ENCODE data around the gene ARHGEF16. TPM values are rescaled to one million over a fixed set of nuclear protein-coding genes. Genes with fewer than 3 reads are reported as not detected.

Gene ARHGEF16
- total RNA-seq, 4 donors from 2014 or later = 0.42 to 0.98 (median 0.69) TPM

DNA sequence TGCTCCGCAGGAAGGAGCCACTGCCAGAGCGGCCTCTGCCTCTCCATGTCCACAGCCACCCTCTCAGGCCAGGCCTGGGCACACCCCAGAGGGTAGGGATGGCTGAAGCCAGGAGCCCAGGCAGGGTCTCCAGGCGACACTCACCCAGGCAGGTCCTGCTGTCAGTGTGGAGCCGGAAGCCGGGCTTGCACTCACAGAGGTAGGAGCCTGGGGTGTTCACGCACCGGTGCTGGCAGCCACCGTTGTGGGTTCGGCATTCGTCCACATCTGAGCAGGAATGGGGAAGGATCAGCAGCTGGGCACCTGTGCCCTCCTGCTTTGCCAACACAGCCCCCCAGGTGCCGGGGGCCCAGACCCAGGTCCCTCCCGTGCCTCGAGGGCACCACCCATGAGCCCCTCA, 69.5 kb downstream of the ARHGEF16 start:
- TF ChIP-seq POLR2AphosphoS5 (IDR thresholded peaks at IDR 0.05) = no peak
- TF ChIP-seq, protein P1, sequence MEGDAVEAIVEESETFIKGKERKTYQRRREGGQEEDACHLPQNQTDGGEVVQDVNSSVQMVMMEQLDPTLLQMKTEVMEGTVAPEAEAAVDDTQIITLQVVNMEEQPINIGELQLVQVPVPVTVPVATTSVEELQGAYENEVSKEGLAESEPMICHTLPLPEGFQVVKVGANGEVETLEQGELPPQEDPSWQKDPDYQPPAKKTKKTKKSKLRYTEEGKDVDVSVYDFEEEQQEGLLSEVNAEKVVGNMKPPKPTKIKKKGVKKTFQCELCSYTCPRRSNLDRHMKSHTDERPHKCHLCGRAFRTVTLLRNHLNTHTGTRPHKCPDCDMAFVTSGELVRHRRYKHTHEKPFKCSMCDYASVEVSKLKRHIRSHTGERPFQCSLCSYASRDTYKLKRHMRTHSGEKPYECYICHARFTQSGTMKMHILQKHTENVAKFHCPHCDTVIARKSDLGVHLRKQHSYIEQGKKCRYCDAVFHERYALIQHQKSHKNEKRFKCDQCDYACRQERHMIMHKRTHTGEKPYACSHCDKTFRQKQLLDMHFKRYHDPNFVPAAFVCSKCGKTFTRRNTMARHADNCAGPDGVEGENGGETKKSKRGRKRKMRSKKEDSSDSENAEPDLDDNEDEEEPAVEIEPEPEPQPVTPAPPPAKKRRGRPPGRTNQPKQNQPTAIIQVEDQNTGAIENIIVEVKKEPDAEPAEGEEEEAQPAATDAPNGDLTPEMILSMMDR (IDR thresholded peaks at IDR 0.05) = no peak
- TF ChIP-seq EP300 (IDR thresholded peaks at IDR 0.05) = no peak
- TF ChIP-seq POLR2A (IDR thresholded peaks at IDR 0.05; ENCODE audit: low read depth) = no peak
- intact Hi-C loops (cut with DNase I) = no loop called here
- no peak overlapping the region for H3K4me3 ChIP-seq
- H3K9me3 ChIP-seq = no peaks in the 10 kb centered on the region
- WGBS = 98% methylated on average over 6 of the region's 13 CpGs
- no peak for DNase-seq (ENCODE audit: extremely low spot score)
- peaks cover 0 to 34% (median 0%) of the 10 kb centered on the region in 4 donors for H3K27me3 ChIP-seq
- H3K4me1 ChIP-seq = peaks cover 0 to 3% (median under 1%) of the 10 kb centered on the region in 4 donors
- H3K36me3 ChIP-seq = peaks cover 0 to 15% (median 3%) of the 10 kb centered on the region in 4 donors
- H3K27ac ChIP-seq (replicated peaks in 1 of 4) = no peak overlapping the region

DNA sequence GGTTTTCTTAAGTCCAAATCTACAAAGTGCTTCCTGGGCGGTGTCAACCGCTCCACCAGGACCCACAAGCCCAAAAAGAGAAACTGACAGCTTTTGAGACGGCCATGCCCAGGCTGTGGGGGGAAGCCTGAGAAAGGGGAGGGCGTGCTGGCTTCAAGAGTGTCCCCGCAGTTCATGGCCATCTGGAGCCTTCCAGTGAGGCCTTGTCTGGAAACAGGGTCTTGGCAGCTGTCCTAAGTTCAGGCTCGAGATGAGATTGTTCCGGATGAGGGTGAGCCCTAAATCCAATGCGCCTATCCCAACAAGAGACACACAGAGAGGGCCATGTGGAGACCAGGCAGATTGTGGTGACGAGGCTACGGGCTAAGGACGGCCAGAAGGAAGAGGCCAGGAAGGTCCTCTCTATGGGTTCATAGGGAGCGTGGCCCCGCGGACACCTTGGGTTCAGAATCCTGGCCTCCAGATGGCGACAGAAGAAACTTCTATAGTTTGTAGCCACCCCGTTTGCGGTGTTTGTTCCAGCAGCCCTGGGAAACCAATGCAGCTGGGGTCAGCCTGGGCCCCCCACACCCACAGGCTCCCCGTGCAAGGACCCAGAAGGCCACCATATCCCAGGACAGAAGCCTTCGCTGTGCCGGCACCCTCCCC, 70.2 kb downstream of the ARHGEF16 start:
- H3K4me1 ChIP-seq = peaks cover 2 to 9% (median 8%) of the 10 kb centered on the region in 4 donors
- peaks cover 0 to 38% (median 0%) of the 10 kb centered on the region in 4 donors for H3K27me3 ChIP-seq
- no peak overlapping the region for H3K27ac ChIP-seq (replicated peaks in 1 of 4)
- no peak overlapping the region for H3K4me3 ChIP-seq
- intact Hi-C loops (cut with DNase I) = no loop called here
- DNase-seq (ENCODE audit: extremely low spot score) = no peak
- WGBS = 86% methylated on average over 7 of the region's 20 CpGs
- TF ChIP-seq EP300 (IDR thresholded peaks at IDR 0.05) (no peak), POLR2A (IDR thresholded peaks at IDR 0.05; ENCODE audit: low read depth) (no peak), POLR2AphosphoS5 (IDR thresholded peaks at IDR 0.05) (no peak)
- TF ChIP-seq, protein P1 (IDR thresholded peaks at IDR 0.05) = no peak
- H3K9me3 ChIP-seq = no peaks in the 10 kb centered on the region
- peaks cover 0 to 15% (median 3%) of the 10 kb centered on the region in 4 donors for H3K36me3 ChIP-seq

DNA sequence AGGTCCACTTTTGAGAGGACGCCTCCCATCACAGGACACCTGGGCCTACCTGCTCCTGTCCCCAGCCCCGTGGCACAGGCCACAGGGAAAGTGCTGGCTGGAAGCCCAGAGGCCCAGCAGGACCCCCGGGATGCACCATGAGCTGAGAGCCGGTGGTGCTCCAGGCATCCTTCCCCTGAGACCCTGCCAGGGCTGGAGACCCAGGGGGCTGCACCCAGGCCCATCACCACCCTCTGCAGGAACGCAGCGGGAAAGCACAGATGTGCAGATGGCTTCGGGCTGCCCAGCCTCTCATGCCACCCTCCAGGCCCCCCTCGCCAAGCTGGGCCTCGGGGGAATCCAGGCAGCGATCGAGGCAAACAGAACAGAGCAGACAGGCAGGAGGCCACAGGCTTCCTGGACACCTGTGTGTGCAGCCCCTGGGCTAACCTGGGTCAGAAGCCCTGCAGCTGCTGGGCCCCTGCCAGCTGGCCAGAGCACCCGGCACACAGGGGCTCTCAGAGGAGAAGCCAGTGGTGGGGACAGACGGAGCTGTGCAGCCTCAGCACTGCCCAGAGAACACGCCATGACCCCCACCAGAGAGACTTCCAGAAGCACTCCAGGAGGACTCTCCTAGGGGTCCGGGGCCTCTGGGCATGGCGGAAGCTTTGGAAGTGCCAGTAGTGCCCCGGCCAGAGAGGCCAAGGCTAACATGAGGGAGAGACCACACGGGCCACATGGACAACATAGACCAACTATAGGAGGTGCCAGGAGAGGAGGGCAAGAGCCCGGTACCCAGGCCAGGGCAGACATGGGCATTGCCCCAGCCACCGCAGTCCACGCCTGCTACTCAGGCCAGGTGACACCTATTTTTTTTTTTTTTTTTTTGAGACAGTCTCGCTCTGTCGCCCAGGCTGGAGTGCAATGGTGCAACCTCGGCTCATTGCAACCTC, 71.4 kb downstream of the ARHGEF16 start:
- H3K4me1 ChIP-seq = peaks cover 14 to 20% (median 18%) of the 10 kb centered on the region in 4 donors
- H3K4me3 ChIP-seq = no peak overlapping the region
- no peak overlapping the region for H3K27ac ChIP-seq (replicated peaks in 1 of 4)
- H3K27me3 ChIP-seq = peaks cover 0 to 50% (median 0%) of the 10 kb centered on the region in 4 donors
- H3K36me3 ChIP-seq = peaks cover 0 to 13% (median 3%) of the 10 kb centered on the region in 4 donors
- 87% methylated on average over 12 of the region's 24 CpGs for WGBS
- H3K9me3 ChIP-seq = no peaks in the 10 kb centered on the region
- TF ChIP-seq, protein P1 (IDR thresholded peaks at IDR 0.05) = no peak
- TF ChIP-seq EP300 (IDR thresholded peaks at IDR 0.05) (no peak), POLR2AphosphoS5 (IDR thresholded peaks at IDR 0.05) (no peak), POLR2A (IDR thresholded peaks at IDR 0.05; ENCODE audit: low read depth) (no peak)
- intact Hi-C loops (cut with DNase I) = no loop called here
- no peak for DNase-seq (ENCODE audit: extremely low spot score)

DNA sequence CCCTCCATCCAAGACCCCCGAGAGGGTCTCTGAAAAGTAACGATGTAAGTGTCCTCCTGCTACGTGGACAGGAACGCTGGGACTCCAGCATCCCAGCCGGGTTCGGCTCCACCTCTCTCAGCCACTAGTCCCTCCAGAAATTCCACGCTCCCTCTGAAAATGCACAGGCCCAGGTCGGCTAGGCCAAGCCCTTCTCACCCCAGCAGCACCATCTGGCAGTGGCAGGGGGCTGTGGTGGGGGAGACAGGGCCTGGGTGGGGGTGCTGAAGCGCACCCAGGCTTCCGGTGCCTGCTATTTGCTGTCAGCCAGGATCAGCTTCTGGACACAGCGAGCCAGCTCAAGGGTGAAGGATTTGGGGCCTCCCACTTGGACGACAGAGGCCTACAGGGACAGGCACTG, 73.3 kb downstream of the ARHGEF16 start:
- no peaks in the 10 kb centered on the region for H3K9me3 ChIP-seq
- intact Hi-C loops (cut with DNase I) = no loop called here
- no peak overlapping the region for H3K4me3 ChIP-seq
- peaks cover 0 to 56% (median 0%) of the 10 kb centered on the region in 4 donors for H3K27me3 ChIP-seq
- H3K36me3 ChIP-seq = peaks cover 0 to 7% (median 3%) of the 10 kb centered on the region in 4 donors
- no peak overlapping the region for H3K27ac ChIP-seq (replicated peaks in 1 of 4)
- TF ChIP-seq EP300 (IDR thresholded peaks at IDR 0.05) (no peak), POLR2AphosphoS5 (IDR thresholded peaks at IDR 0.05) (no peak), POLR2A (IDR thresholded peaks at IDR 0.05; ENCODE audit: low read depth) (no peak)
- TF ChIP-seq, protein P1 (IDR thresholded peaks at IDR 0.05) = no peak
- WGBS = 85% methylated on average over 10 of the region's 12 CpGs
- peaks cover 18 to 32% (median 26%) of the 10 kb centered on the region in 4 donors for H3K4me1 ChIP-seq
- no peak for DNase-seq (ENCODE audit: extremely low spot score)
